Right ventricle myocardium superior (tissue), 1 donor: Measurements from ENCODE around the gene KLHL10. TPM values are rescaled to one million over a fixed set of nuclear protein-coding genes. Genes with fewer than 3 reads are reported as not detected.

ENCODE experiments used
- ATAC-seq: fragments of 200-7000 bp; cut with Tn5 transposase; one replicate; pipeline ENCODE4 v1.9.1; 2020; ENCODE audit warnings: mild to moderate bottlenecking; ENCODE audit not compliant: poor library complexity
- DNase-seq: peaks from one replicate; pipeline ENCODE4 v3.0.0-alpha.2; 2020
- intact Hi-C: fragments of 100-400 bp; cut with DNase I; formaldehyde crosslinking; loops from one replicate; pipeline ENCODE4 v1.11.2; 2022
- long read RNA-seq: library from polyadenylated mRNA; unstranded; transcript quantifications from one replicate; pipeline ENCODE4 v2.0.0, GENCODE V29; 2021
- total RNA-seq: library from RNA; stranded (reverse); fragmentation: NEBNext Ultra II Directional; extraction: Animal tissue kit (Norgen Biotek cat#: 25700); gene quantifications from one replicate; pipeline ENCODE4 v1.2.1, GENCODE V29; 2021
- donor health status: DM: no; HTN: yes; CAD: no; lungs with severe emphysema.

KLHL10 gene
- not detected for total RNA-seq
- long read RNA-seq: 0 reads

GRCh38 chr17:41837761-41838538 lies at the start of gene KLHL10:
KLHL10 (plus strand) TSS chr17:41837825; CDS start chr17:41837933, 108 bp downstream.
- intact Hi-C loops: no loop called here
- ATAC-seq (no peak), DNase-seq (no peak)

GRCh38 chr17:41792845-41793783 lies 44.5 kb upstream of the KLHL10 start:
- ATAC-seq (peak; percentile 87), DNase-seq (peak; percentile 75)
- intact Hi-C loops: no loop called here

GRCh38 chr17:41793784-41794539 lies 43.7 kb upstream of the KLHL10 start:
- ATAC-seq (peak; percentile 9), DNase-seq (no peak)
- intact Hi-C loops: no loop called here

- intact Hi-C loops: no loop called here
- DNase-seq (no peak), ATAC-seq (no peak)
Measured at GRCh38 chr17:41794540-41794975, 43.1 kb upstream of the KLHL10 start.

- intact Hi-C loops: no loop called here
- ATAC-seq (no peak), DNase-seq (no peak)
Measured at GRCh38 chr17:41796121-41796895, 41.3 kb upstream of the KLHL10 start.

- DNase-seq: no peak
- no peak for ATAC-seq
- intact Hi-C loops: no loop called here
Measured at GRCh38 chr17:41797377-41797776, 40.2 kb upstream of the KLHL10 start.

GRCh38 chr17:41799366-41799765 lies 38.3 kb upstream of the KLHL10 start:
- intact Hi-C loops: no loop called here
- ATAC-seq (no peak), DNase-seq (no peak)

- ATAC-seq (peak; percentile 21), DNase-seq (no peak)
- intact Hi-C loops: loop anchor here (1.0 kb wide), 1 partner anchor 63 kb away; no protein-coding TSS in a partner anchor
Measured at GRCh38 chr17:41800601-41801373, 36.8 kb upstream of the KLHL10 start.

- ATAC-seq: peak; percentile 92
- intact Hi-C loops: loop anchor here (1.0 kb wide), 1 partner anchor 64 kb away; no protein-coding TSS in a partner anchor
- DNase-seq: peak; percentile 91
Measured at GRCh38 chr17:41801374-41802271, 36.0 kb upstream of the KLHL10 start.

- intact Hi-C loops: no loop called here
- ATAC-seq (no peak), DNase-seq (no peak)
Measured at GRCh38 chr17:41803049-41804020, 34.3 kb upstream of the KLHL10 start.

GRCh38 chr17:41806685-41807445 lies 30.8 kb upstream of the KLHL10 start:
- no peak for DNase-seq
- intact Hi-C loops: no loop called here
- ATAC-seq: no peak

GRCh38 chr17:41810659-41811548 lies 26.7 kb upstream of the KLHL10 start:
- no peak for DNase-seq

GRCh38 chr17:41811549-41812380 lies 25.9 kb upstream of the KLHL10 start, which contains the start of gene P3H4:
P3H4 (minus strand) TSS chr17:41811949; CDS start chr17:41811915, 34 bp downstream.
- ATAC-seq (peak; percentile 91), DNase-seq (peak; percentile 89)
- intact Hi-C loops: no loop called here

More at GRCh38 chr17:41810659-41811548, 26.7 kb upstream of the KLHL10 start:
- peak; percentile 1 for ATAC-seq
- intact Hi-C loops: no loop called here
